NOMO-1 treated with DMSO at 0.1 percent for 48 hours (cell line): ENCODE data around the gene TMC7.
"Not testable (repeated sequence)": the region's sequence is repeated elsewhere in the genome, so short reads cannot be mapped to it uniquely, and the experiment has no call there.

Experiments used
- DNase-seq: peaks from one replicate; lab custom pipeline; 2025; ENCODE audit not compliant: unreplicated experiment; lab: John Stamatoyannopoulos, UW

TMC7 gene

DNA sequence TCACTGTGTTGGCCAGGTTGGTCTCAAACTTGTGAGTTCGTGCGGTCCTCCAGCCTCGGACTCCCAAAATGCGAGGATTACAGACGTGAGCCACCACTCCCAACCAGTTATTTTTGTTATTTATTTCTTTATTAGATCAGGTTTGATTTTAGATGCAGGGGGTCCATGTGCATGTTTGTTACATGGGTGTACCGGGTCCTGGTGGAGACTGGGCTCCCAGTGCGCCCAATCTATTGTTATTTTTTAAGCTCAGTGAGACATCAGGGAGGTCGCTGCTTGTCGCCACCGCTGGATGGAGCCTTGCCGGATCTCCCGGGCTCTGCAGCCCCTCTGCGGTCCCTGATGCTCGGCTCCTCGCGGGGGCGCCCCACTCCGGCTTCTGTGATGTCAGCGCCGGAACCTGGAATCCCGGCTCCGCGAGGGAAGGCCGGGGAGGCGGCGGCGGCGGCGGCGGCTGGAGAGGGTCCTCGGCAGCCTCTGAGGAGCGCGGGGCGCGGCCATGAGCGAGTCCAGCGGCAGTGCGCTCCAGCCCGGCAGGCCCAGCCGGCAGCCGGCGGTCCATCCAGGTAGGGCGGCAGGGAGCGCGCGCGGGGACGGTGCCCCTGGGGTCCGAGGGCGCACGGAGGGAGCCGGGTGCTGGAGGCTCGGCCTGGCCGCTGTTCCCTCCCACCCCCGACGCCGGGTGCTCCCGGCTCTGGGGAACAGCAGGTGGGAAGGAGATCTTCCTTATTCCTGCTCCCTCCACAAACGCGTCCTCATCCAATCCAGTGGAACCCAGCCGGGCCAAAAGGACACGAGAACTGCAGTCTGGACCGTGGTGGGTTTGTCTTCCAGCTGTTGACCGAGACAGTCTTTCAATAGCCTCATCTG, at the start of gene TMC7:
Gene TMC7 (plus strand): TSS at position 370 of the 870 bp plus-strand sequence. CDS start 130 bp downstream, at position 500.
- DNase-seq, result peak; percentile 48

DNA sequence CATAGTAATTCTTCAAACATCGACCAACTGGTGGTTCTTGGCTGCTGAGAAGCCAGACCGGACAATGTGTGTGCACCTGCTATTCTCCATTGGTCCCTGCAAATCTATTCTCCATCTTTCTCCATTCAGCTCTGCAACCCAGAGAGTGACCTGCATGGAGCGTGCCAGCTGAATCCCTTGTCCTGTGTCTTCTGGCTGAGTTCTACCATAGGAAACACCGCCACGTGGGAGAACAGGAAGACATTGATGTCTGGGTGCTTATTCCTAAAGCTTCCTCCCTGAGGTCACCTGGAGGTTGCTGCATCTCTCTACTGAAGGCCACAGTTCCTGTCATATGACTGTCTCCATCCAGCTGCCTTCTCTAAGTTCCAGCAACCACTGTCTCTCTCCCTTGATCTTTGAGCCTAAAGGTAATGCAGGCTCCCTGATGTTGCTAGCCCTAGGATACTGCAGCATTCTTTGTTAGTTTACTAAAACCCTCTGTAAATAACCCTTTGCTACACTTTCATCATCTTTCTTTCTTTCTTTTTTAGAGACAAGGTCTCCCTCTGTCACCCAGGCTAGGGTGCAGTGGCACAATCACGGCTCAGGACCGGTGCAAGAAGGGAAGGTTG, 46.9 kb upstream of the TMC7 start:
- no peak for DNase-seq

DNA sequence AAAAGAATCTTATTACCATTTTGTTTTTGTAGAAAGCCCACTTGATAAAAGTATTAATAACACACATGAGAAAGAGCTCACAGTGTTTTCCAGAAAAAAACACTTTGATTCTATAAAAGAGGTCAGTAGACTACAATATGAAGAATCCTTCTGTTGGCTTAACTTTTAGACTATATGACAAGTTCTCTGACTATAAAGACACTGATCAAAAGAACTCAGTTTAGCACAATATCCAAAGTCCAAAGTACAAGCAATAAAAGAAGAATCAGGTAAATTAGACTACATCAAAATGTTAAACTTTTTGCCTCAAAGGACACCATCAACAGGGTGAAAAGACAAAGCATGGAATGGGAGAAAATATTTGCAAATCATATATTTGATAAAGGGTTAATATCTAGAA, 46.3 kb upstream of the TMC7 start:
- no peak for DNase-seq

DNA sequence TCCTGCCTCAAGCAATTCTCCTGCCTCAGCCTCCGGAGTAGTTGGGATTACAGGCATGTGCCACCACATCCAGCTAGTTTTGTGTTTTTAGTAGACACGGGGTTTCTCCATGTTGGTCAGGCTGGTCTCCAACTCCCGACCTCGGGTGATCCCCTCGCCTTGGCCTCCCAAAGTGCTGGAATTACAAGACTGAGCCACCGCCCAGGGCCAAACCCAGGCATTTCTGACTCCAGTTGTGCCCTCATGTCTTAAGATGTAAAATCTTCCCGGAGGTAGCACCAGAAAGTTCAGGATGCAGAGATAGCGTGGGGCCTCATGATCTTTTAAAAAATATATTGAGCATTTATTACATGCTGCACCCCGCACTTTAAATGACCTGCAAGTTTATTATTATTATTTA, 44.7 kb upstream of the TMC7 start:
- DNase-seq, result no peak

DNA sequence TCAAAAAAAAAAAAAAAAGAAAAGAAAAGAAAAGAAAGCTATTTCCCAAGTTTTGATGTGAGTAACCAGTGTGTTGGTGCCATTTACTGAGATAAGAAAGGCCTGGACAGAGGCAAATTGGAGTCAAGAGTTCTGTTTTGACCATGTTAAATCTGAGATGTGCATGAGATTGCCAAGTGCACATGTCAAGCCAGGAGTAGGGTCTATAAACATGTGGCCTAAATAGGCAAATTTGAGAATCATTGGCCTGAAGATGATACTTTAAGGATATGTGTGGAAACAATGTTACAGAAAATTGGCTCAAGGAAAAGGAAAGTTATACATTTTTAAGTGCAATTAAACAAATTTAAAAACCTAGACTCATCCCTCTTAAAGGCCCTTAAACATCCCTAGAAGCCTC, 42.3 kb upstream of the TMC7 start:
- no peak for DNase-seq

DNA sequence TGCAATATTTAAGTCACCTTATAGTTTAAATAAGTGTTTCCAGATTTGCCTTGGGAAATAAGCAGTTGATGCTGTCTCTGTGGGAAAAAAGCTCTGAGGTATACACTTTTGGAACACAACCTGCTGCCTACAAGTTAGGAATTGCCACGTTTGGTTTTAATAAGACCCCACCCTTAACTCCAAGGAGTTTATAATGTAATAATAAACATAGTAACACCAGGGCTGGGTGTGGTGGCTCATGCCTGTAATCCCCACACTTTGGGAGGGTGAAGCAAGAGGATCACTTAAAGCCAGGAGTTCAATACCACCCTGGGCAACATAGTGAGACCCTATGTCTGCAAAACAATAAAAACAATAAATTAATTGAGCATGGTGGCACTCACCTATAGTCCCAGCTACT, 41.7 kb upstream of the TMC7 start:
- no peak for DNase-seq

DNA sequence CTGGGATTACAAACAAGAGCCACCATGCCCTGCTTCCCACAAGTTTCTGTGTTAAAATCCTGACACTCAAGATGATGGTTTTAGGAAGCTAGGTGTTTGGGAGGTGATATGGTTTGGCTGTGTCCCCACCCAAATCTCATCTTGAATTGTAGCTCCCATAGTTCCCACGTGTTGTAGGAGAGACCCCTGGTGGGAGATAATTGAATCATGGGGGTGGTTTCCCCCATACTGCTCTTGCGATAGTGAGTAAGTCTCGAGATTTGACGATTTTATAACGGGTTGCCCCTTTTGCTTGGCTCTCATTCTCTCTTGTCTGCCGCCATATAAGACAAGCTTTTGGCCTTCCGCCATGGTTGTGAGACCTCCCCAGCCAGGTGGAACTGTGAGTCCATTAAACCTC, 40.3 kb upstream of the TMC7 start:
- DNase-seq, result no peak

DNA sequence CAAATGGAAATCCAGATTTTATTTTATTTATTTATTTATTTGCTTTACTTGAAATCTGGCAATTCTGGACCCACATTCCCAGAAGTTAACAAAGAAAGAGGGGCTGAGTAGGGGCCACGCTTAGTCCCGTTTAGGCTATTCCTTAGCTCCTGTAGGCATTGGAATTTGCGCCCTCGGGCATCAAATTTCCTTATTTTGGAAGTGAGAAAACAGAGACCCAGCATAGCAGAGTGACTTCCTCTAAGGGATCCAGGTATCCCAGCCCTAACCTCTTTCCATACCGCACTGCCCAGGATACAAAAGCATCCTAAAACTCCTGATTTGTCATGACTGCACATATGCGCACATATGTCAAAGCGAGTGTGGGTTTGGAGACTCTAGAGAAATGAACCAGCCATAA, 38.5 kb upstream of the TMC7 start:
- DNase-seq, result no peak

DNA sequence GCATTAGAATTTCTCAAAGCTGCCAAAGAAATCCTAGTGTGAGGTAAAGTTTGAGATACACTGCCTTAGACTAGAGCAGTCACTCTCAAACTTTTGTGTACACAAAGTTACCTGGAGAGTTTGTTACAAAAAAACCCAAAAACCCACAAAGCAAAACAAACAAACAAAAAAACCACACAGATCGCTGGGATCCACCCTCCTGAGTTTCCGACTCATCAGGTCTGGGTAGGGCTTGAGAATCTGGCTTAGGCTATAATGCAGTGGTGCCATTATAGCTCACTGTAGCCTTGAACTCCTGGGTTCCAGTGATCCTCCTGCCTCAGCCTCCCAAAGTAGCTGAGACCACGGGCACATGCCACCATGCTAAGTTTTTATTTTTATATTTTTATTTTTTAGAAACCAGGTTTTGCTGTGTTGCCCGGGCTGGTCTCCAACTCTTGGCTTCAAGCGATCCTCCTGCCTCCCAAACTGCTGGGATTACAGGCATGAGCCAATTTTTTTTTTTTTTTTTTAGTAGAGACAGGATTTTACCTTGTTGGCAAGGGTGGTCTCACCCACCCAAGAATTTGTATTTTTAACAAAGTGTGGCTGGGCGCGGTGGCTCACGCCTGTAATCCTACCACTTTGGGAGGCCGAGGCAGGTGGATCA, 35.2 kb upstream of the TMC7 start:
- no peak for DNase-seq

DNA sequence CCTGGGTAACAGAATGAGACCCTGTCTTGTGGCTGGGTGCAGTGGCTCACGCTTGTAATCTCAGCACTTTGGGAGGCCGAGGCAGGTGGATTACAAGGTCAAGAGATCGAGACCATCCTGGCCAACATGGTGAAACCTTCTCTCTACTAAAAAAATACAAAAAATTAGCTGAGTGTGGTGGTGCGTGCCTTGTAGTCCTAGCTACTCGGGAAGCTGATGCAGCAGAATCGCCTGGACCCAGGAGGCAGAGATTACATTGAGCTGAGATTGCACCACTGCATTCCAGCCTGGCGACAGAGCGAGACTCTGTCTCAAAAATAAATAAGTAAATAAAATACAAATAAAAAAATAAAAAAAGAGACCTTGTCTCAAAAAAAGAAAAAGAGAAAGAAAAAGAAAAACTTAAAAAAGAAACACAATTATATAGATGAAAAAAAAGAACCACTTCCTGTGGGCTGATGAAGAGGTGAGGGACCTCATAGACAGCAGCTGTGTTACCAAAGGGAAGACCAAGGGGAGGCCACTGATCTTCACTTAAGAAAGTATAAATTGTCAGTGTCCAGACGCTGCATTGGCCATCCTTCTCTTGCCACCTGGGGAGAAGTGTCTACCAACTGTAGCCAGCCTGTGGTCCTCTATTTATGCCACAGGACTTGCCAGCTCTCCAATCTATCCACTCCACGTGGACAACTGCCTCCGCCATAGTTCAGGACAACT, 33.1 kb upstream of the TMC7 start:
- no peak for DNase-seq

DNA sequence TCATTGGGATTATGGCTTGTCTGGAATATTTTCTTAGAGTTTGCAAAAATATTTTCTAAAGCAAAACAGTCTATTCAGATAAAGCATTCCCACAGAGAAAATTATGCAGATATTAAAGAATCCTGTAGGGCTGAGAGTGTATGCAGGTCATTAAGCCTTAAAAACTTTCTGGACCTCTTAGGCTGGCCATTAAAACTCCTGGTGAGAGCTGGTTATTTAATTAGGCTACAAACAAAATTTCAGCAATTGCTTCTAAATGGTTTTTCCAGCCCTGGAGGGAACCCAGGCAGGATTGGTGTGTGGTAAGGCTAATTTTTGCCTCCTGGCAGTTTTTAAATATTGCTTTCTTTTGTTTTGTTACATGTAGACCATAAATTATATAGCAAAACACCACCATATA, 30.2 kb upstream of the TMC7 start:
- DNase-seq, result no peak

DNA sequence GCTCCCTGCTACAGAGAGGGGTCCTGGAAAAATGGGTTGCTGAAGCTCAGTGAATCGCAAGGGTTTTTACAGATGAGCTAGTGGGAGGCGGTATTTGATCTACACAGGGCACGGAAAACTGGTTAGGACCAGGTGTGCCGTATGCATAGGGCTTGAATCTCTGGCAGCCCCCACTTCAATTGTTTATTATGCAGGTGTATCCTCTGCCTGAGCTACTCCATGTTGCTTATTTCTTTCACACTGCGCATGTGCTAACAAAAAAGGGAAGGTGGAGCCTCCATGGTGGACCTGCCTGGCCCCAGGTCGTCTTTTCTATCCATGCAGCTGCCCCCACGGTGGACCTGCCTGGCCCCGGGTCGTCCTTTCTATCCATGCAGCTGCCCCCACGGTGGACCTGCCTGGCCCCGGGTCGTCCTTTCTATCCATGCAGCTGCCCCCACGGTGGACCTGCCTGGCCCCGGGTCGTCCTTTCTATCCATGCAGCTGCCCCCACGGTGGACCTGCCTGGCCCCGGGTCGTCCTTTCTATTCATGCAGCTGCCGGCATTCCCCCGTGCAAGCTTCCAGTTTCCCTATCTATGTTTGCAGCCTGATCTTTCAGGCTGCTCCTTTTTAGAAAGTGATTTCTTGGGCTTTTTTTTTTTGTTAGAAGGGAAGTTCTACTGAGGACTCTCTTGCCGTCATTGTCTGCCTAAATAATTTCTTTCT, 27.7 kb upstream of the TMC7 start:
- DNase-seq, result peak; percentile 32

DNA sequence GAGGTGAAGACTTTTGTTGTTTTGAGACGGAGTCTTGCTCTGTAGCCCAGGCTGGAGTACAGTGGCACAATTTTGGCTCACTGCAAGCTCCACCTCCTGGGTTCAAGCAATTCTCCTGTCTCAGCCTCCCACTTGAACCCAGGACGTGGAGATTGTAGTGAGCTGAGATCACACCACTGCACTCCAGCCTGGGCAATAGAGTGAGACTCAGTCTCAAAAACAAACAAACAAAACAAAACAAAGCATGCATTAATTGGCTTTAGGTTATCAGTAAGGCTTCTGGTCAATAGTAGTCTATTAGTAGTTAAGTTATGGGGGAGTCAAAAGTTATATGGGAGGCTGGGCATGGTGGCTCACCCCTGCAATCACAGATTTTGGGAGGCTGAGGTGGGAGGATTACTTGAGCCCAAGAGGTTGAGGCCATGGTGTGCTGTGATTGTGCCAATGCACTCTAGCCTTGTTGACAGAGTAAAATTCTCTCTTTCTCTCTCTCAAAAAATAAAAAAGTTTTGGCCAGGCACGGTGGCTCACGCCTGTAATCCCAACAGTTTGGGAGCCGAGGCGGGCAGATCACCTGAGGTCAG, 27.0 kb upstream of the TMC7 start:
- DNase-seq, result not testable (repeated sequence)

DNA sequence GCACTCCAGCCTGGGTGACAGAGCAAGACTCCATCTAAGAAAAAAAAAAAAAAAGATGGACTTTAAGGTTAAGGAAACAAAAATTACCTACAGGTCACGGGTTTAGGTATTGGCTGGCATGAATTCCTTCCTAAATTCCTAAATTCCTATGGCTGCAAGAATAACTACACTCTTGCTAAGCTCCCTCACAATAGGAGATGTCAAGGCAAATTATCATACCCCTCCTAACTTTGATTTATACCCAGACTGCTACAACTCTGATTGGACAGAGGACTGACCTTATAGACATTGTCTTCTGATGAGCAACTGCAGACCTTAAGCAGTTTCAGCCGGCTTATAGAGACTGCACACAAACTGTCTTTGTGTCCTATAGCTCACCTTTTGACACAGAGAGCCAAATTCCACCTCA, 25.1 kb upstream of the TMC7 start:
- no peak for DNase-seq

DNA sequence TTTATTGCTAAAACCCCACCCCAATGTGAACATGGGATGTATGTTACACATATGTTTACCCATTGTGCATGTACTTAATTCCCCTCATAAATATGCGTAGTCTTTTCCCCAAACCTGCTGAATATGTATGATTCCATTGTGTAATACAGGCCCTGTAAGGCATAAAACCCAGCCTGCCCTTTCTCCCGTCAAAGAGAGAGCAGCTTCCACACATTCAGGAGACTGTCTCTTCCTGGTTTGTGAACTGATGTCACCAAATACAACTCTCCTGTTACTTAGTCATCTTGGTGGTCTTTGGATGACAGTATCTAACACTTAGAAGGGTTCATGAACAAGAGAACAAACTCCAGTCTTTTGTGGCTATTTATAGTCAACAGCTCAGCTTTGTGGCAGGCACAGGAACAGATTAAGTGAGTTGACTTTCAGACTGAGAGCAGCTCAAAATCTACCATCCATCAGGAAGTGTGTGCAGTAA, 24.7 kb upstream of the TMC7 start:
- DNase-seq, result no peak

DNA sequence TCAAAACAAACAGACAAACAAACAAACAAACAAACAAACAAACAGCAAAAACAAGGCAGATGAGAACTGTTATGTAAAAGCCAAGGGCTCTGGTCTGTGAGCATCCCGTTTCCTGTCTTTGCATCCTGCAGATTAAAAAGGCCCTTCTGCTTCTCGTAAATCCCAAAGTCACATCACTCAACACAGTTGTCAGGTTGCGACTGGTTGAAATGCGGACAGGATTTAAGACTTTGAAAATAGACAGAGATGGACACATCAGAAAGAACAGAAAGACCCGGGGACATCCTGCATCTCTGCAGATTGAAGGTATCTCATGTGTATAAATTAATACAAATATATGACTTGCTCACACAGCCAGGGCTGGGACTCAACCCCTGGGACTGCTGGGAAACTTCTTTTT, 18.2 kb upstream of the TMC7 start:
- no peak for DNase-seq

DNA sequence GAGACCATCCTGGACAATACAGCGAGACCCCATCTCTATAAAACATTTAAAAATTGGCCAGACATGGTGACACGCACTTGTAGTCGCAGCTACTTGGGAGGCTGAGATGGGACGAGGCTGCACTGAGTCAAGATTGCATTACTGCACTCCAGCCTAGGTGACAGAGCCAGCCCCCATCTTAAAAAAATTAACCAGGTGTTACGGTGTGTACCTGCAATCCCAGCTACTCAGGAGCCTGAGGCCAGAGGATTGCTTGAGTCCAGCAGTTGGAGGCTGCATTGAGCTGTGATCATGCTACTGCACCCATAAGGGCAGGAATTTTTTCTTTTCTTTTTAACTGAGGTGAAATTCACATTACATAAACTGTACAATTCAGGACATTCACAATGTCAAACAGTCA, 16.9 kb upstream of the TMC7 start:
- DNase-seq, result no peak

DNA sequence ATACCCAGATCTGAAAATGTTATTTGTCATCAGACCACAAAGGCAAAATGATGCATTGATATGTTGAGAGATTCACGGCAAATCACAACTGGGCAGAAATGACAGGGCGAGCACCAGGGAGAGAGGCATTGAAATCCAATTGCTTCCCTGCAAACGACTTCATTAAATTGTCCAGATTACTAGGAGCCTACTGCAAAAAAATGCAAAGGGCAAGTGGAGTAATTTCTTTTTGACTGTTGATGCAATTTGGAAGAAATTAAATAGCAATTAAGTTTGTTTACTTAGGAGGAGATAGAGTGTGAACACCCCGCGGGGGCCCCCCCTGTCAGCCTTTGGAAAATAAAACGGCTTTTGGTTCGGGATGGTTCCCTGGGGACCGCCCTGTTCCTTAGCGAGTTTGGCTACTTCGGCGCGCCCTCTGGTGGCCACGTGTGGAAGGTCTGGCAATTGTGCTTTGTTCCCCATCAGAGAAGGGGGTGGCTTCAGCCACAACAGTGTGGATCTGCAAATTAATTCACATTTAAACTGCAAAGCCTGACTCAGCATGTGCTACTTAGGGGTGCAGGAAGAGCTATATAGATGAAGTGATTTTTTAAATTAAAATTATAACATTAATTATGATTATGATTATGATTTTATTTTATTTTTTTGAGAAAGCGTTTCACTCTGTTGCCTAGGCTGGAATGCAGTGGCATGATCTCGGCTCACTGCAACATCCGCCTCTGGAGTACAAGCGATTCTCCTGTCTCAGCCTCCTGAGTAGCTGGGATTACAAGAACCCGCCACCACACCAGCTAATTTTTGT, 14.5 kb upstream of the TMC7 start:
- DNase-seq, result peak; percentile 34

DNA sequence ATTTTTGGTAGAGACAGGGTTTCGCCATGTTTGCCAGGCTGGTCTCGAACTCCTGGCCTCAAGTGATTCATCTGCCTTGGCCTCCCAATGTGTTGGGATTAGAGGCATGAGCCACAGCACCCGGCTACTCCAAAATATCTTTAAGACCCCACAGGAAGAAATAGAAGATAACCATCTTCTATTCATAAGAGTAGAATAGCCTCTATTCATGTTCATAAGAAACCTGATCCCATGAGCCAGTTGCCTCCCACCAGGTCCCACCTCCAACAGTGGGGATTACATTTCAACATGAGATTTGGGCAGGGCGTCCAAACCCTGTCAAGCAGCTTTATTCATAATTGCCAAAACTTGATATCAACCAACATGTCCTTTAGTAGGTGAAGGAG, 13.9 kb upstream of the TMC7 start:
- no peak for DNase-seq

DNA sequence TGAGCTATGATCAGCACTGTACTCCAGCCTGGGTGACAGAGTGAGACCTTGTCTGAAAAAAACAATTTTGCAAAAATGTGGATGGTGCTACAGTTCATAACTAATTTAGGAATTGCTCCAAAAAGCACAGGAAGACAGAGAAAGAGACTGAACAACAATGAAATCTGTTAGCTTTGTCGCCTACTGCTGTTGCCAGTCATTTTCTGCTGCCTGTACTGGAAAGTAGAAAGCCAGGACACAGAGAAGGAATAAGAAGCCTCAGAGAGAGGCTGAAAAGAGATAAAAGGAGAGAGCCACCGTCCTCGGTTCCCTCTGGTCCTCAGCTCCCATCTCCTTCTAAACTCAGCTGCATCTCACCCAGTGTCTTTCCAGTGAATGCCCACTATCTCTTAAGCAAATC, 8.6 kb upstream of the TMC7 start:
- DNase-seq, result no peak
